Right atrium auricular region (tissue), 2 donors: ENCODE data around the gene CCNK. TPM values are rescaled to one million over a fixed set of nuclear protein-coding genes. Genes with fewer than 3 reads are reported as not detected.

ENCODE experiments used
- DNase-seq: peaks from one replicate; pipeline ENCODE4 v3.0.0-alpha.2; 2019; ENCODE audit warnings: low spot score
- H3K27ac ChIP-seq, 2 donors: fragments of 200-600 bp; sonication (generic); 1 replicate in 1 of 2; 2 replicates in 1 of 2; pipeline ENCODE4 v1.5.1; 2016 to 2019
- H3K27me3 ChIP-seq, 2 donors: fragments of 200-600 bp; sonication (generic); one replicate each; pipeline versions ENCODE4 v1.5.1 to v1.6.0; 2017 to 2019
- H3K36me3 ChIP-seq: fragments of 200-600 bp; sonication (generic); one replicate; pipeline ENCODE4 v1.5.1; 2016
- H3K4me1 ChIP-seq, 2 donors: fragments of 200-600 bp; sonication (generic); one replicate each; pipeline versions ENCODE4 v1.5.1 to v1.6.0; 2017 to 2019
- H3K4me3 ChIP-seq, 2 donors: fragments of 200-600 bp; sonication (generic); 1 replicate in 1 of 2; 2 replicates in 1 of 2; pipeline ENCODE4 v1.5.1; 2017 to 2019; ENCODE audit warnings: mild to moderate bottlenecking in 1 of 2, moderate library complexity in 1 of 2
- H3K9me3 ChIP-seq, 2 donors: fragments of 200-600 bp; sonication (generic); one replicate each; pipeline ENCODE4 v1.5.1; 2019
- CTCF ChIP-seq, 2 donors: fragments of 200-600 bp; sonication (generic); IDR thresholded peaks; one replicate each; pipeline ENCODE4 v1.5.1; 2019; ENCODE audit warnings: antibody characterized with exemption in 2 of 2
- total RNA-seq, 2 donors: library from RNA; depleted of rRNA; stranded (reverse); fragments of >200 nt; gene quantifications; one replicate each; pipeline ENCODE4 v1.1.0, GENCODE V29; 2016

CCNK gene
- total RNA-seq, 2 donors from 2014 or later, result 13.9 to 17.1 TPM

- Histone ChIP-seq H3K4me3 (peak within 1 kb of the TSS; percentile 97), H3K9me3 (no peaks in the 10 kb centered on the region), H3K27ac (peak within 1 kb of the TSS; percentile 92 to 95), H3K36me3 (no peaks in the 10 kb centered on the region), H3K4me1 (peaks cover 0 to 60% of the 10 kb centered on the region in 2 donors), H3K27me3 (no peaks in the 10 kb centered on the region)
- TF ChIP-seq CTCF (IDR thresholded peaks at IDR 0.05), result peak in 1 of 2 donors; percentile 46
- peak; percentile 70 for DNase-seq
These were observed 1.0 kb upstream of the CCNK start, which contains the start of gene SETD3 for GRCh38 chr14:99479906-99480869. SETD3 (minus strand) TSS chr14:99480859; CDS start chr14:99465805, 15,054 bp downstream.

- no peak for TF ChIP-seq CTCF (IDR thresholded peaks at IDR 0.05)
- H3K27ac ChIP-seq, result peak overlapping the region; percentile 89 to 92
- H3K4me1 ChIP-seq, result peaks cover 0 to 53% of the 10 kb centered on the region in 2 donors
These were observed 513 bp downstream of the CCNK start for GRCh38 chr14:99481745-99482099.

GRCh38 chr14:99484106-99484505, 2.9 kb downstream of the CCNK start:
- Histone ChIP-seq H3K27ac (no peak overlapping the region), H3K9me3 (no peaks in the 10 kb centered on the region), H3K27me3 (no peaks in the 10 kb centered on the region), H3K4me3 (no peak overlapping the region), H3K4me1 (peaks cover 0 to 43% of the 10 kb centered on the region in 2 donors), H3K36me3 (no peaks in the 10 kb centered on the region)
- TF ChIP-seq CTCF (IDR thresholded peaks at IDR 0.05), result no peak
- DNase-seq, result no peak

More at GRCh38 chr14:99481745-99482099, 513 bp downstream of the CCNK start:
- no peak for DNase-seq
- H3K4me3 ChIP-seq, result peak overlapping the region; percentile 97
- no peaks in the 10 kb centered on the region for H3K9me3 ChIP-seq
- no peaks in the 10 kb centered on the region for H3K27me3 ChIP-seq
- no peaks in the 10 kb centered on the region for H3K36me3 ChIP-seq

- H3K4me3 ChIP-seq, result no peak overlapping the region
- TF ChIP-seq CTCF (IDR thresholded peaks at IDR 0.05), result no peak
These were observed 16.1 kb downstream of the CCNK start for GRCh38 chr14:99497341-99497740.

GRCh38 chr14:99497894-99498293, 16.7 kb downstream of the CCNK start:
- no peak overlapping the region for H3K4me3 ChIP-seq
- no peak for DNase-seq
- TF ChIP-seq CTCF (IDR thresholded peaks at IDR 0.05), result no peak
- H3K9me3 ChIP-seq, result no peaks in the 10 kb centered on the region
- H3K27ac ChIP-seq, result no peak overlapping the region
- peaks cover 0 to 9% of the 10 kb centered on the region in 2 donors for H3K4me1 ChIP-seq
- H3K27me3 ChIP-seq, result no peaks in the 10 kb centered on the region
- peaks cover 81% of the 10 kb centered on the region for H3K36me3 ChIP-seq

More at GRCh38 chr14:99497341-99497740, 16.1 kb downstream of the CCNK start:
- peaks cover 81% of the 10 kb centered on the region for H3K36me3 ChIP-seq
- H3K9me3 ChIP-seq, result no peaks in the 10 kb centered on the region
- H3K27me3 ChIP-seq, result no peaks in the 10 kb centered on the region
- peaks cover 0 to 9% of the 10 kb centered on the region in 2 donors for H3K4me1 ChIP-seq
- no peak for DNase-seq
- H3K27ac ChIP-seq, result no peak overlapping the region
